SU-DHL-6 (cell line): ENCODE measurements around the gene CNPY4.

ENCODE experiments used
- H2AFZ ChIP-seq: fragments of 200-600 bp; sonication (generic); 2 replicates; pipeline ENCODE4 v1.6.1; 2014; ENCODE audit warnings: low read depth, mild to moderate bottlenecking, moderate library complexity, mixed read lengths, antibody characterized with exemption, low read length; ENCODE audit not compliant: severe bottlenecking
- H3F3A ChIP-seq: fragments of 200-600 bp; shearing (Covaris generic); 2 replicates; pipeline ENCODE4 v1.6.0; 2016; ENCODE audit warnings: antibody characterized with exemption, mild to moderate bottlenecking; ENCODE audit not compliant: insufficient read depth
- H3K27ac ChIP-seq: fragments of 200-600 bp; sonication (generic); 2 replicates; pipeline ENCODE4 v1.5.1; 2016; ENCODE audit warnings: low read depth, mild to moderate bottlenecking, low read length, moderate library complexity, mixed read lengths
- H3K27me3 ChIP-seq: fragments of 200-600 bp; sonication (generic), shearing (Covaris generic); 2 replicates; pipeline ENCODE4 v1.6.0; 2014; ENCODE audit warnings: mild to moderate bottlenecking, low read length
- H3K36me3 ChIP-seq: fragments of 200-600 bp; sonication (generic); 2 replicates; pipeline ENCODE4 v1.6.1; 2014; ENCODE audit warnings: mild to moderate bottlenecking, low read length, mixed read lengths
- H3K4me2 ChIP-seq: fragments of 300-600, 200-600 bp; shearing (Covaris generic), sonication (generic); 2 replicates; pipeline ENCODE4 v1.6.0; 2014; ENCODE audit warnings: low read length, low read depth, mild to moderate bottlenecking; ENCODE audit not compliant: poor library complexity, severe bottlenecking
- H3K4me3 ChIP-seq: fragments of 200-600 bp; sonication (generic); 2 replicates; pipeline ENCODE4 v1.5.1; 2014; ENCODE audit warnings: antibody characterized with exemption, low read length, mild to moderate bottlenecking, mixed read lengths; ENCODE audit not compliant: insufficient read depth, poor library complexity, severe bottlenecking
- H3K79me2 ChIP-seq: fragments of 200-600 bp; sonication (generic); 2 replicates; pipeline ENCODE4 v1.6.1; 2014; ENCODE audit warnings: mild to moderate bottlenecking, low read length, moderate library complexity; ENCODE audit not compliant: insufficient read depth
- H3K9ac ChIP-seq: fragments of 200-600 bp; sonication (generic); 2 replicates; pipeline ENCODE4 v1.7.0; 2014; ENCODE audit warnings: mild to moderate bottlenecking, low read length
- H3K9me2 ChIP-seq: fragments of 200-600 bp; sonication (generic); replicated peaks from 2 replicates; pipeline ENCODE4 v1.6.1; 2014; ENCODE audit warnings: low read length; ENCODE audit not compliant: insufficient read depth
- H3K9me3 ChIP-seq: fragments of 200-600 bp; sonication (generic); 2 replicates; pipeline ENCODE4 v1.6.1; 2014; ENCODE audit warnings: low read length, mixed read lengths; ENCODE audit not compliant: insufficient read depth
- H4K20me1 ChIP-seq: fragments of 200-600 bp; sonication (generic); 2 replicates; pipeline ENCODE4 v1.6.1; 2014; ENCODE audit warnings: low read depth, mild to moderate bottlenecking, antibody characterized with exemption, low read length, moderate library complexity, mixed read lengths
- CTCF ChIP-seq: fragments of 200-600 bp; sonication (generic); IDR thresholded peaks from one replicate; pipeline ENCODE4 v1.5.1; 2017; ENCODE audit warnings: antibody characterized with exemption, mild to moderate bottlenecking, low read length, moderate library complexity; ENCODE audit not compliant: insufficient read depth, poor library complexity, severe bottlenecking
- EZH2phosphoT487 ChIP-seq: fragments of 200-600 bp; sonication (generic), shearing (Covaris generic); conservative IDR thresholded peaks from 2 replicates; pipeline ENCODE4 v1.6.1; 2018; ENCODE audit warnings: mild to moderate bottlenecking, antibody characterized with exemption, low read length, moderate library complexity, mixed read lengths

CNPY4 gene, protein sequence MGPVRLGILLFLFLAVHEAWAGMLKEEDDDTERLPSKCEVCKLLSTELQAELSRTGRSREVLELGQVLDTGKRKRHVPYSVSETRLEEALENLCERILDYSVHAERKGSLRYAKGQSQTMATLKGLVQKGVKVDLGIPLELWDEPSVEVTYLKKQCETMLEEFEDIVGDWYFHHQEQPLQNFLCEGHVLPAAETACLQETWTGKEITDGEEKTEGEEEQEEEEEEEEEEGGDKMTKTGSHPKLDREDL

GRCh38 chr7:100119072-100119969 is at the start of gene CNPY4, which contains the start of gene TAF6:
Gene CNPY4, plus strand, starts transcription at chr7:100119634. Its CDS starts 111 bp downstream, at chr7:100119745.
Gene TAF6, minus strand, starts transcription at chr7:100119358. Its CDS starts 5,149 bp downstream, at chr7:100114209.
- Histone ChIP-seq H3K79me2 (peaks cover 9% of the 10 kb centered on the region), H3K4me2 (peak within 1 kb of the TSS; percentile 73), H3K27me3 (no peaks in the 10 kb centered on the region), H3K4me3 (peak within 1 kb of the TSS; percentile 98), H2AFZ (peak within 1 kb of the TSS; percentile 52), H3F3A (peaks cover 14% of the 10 kb centered on the region), H4K20me1 (no peaks in the 10 kb centered on the region), H3K36me3 (no peaks in the 10 kb centered on the region), H3K27ac (peak within 1 kb of the TSS; percentile 69), H3K9ac (peak within 1 kb of the TSS; percentile 79), H3K9me3 (no peaks in the 10 kb centered on the region), H3K9me2 (no peaks in the 10 kb centered on the region)
- TF ChIP-seq CTCF = no peak
- TF ChIP-seq EZH2phosphoT487 = no peak

GRCh38 chr7:100069991-100070390 is 49.4 kb upstream of the CNPY4 start:
- Histone ChIP-seq H2AFZ (no peak overlapping the region), H3K4me2 (no peak overlapping the region), H3K9me2 (no peaks in the 10 kb centered on the region), H3F3A (no peaks in the 10 kb centered on the region), H3K79me2 (no peaks in the 10 kb centered on the region), H3K27ac (no peak overlapping the region), H3K9me3 (peaks cover 23% of the 10 kb centered on the region), H3K27me3 (no peaks in the 10 kb centered on the region), H3K9ac (no peak overlapping the region), H3K4me3 (no peak overlapping the region), H4K20me1 (no peaks in the 10 kb centered on the region), H3K36me3 (peaks cover 38% of the 10 kb centered on the region)
- TF ChIP-seq EZH2phosphoT487 = no peak

DNA sequence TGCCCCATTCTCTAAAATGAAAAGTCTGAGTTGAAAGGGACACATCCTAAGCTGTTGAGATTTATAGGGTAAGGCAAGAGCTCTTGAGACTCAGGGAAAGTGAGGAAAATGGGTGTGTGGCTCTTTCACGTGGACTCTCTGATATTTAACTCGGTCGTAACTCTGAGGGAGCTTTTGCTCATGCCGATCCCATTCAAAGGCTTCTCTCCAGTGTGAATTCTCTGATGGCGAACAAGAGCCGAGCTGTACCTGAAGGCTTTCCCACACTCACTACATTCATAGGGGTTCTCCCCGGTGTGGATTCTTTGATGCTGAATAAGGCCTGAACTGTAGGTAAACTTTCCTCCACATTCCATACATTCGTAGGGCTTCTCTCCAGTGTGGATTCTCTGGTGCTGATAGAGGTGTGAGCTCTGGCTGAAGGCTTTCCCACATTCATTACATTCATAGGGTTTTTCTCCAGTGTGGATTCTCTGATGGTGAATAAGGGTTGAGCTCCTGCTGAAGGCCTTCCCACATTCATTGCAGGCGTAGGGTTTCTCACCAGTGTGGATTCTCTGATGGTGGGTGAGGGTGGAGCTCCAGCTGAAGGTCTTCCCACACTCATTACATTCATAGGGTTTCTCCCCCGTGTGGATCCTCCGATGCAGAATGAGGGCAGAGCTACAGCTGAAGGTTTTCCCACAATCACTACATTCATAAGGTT is 48.3 kb upstream of the CNPY4 start:
- no peak overlapping the region for H3K27ac ChIP-seq
- peaks cover 23% of the 10 kb centered on the region for H3K9me3 ChIP-seq
- no peak overlapping the region for H3K4me3 ChIP-seq
- no peak overlapping the region for H3K9ac ChIP-seq
- TF ChIP-seq CTCF = no peak
- no peak for TF ChIP-seq EZH2phosphoT487
- H4K20me1 ChIP-seq = no peaks in the 10 kb centered on the region
- H3F3A ChIP-seq = no peaks in the 10 kb centered on the region
- no peaks in the 10 kb centered on the region for H3K9me2 ChIP-seq
- no peaks in the 10 kb centered on the region for H3K27me3 ChIP-seq
- no peaks in the 10 kb centered on the region for H3K79me2 ChIP-seq
- no peak overlapping the region for H2AFZ ChIP-seq
- peaks cover 38% of the 10 kb centered on the region for H3K36me3 ChIP-seq
- H3K4me2 ChIP-seq = no peak overlapping the region
